Measurements from ENCODE around the gene SUPT5H. TPM values are rescaled to one million over a fixed set of nuclear protein-coding genes. Genes with fewer than 3 reads are reported as not detected.
A peak's percentile ranks its signal among the peaks of the same experiment; 100 is the strongest.

The SUPT5H gene
- total RNA-seq, 3 donors from 2014 or later = 74.3 to 115 (median 103) TPM

DNA sequence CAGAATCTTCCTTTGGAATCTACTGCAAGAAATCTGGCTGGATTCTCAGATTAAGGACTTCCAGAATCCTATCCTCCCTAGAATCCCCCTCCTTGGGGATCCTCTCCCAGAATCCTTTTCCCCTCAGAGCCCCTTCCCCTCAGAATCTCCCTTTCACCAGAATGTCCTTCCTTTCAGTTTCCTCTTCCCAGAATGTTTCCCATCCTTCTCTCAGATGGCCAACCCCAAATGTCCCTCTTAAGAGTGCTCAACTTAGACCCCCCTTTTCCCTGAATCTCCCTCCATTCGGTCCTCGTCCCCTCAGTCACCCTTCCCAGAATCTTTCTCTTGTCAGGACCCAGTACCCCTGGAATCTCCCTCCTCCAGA, 9.0 kb upstream of the SUPT5H start:
- H3K9me3 ChIP-seq = no peaks in the 10 kb centered on the region

DNA sequence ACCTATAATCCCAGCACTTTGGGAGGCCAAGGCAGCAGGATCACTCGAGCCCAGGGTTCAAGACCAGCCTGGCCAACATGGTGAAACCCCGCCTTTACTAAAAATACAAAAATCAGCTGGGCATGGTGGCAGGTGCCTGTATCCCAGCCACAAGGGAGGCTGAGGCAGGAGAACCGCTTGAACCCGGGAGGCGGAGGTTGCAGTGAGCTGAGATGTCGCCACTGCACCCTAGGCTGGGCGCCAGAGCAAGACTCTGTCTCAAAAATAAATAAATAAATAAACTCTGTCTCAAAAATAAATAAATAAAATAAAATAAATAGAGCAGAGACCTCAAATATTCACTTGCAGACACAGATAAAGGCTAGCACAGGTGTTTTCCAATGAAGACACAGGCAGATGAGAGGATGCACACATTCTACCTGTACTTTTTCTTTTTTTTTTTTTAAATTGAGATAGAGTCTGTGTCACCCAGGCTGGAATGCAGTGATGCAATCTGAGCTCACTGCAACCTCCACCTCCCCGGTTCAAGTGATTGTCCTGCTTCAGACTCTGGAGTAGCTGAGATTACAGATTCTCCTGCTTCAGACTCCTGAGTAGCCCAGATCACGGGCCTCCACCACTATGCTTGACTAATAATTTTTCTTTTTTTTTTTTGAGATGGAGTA, 7.0 kb upstream of the SUPT5H start:
- Histone ChIP-seq H3K9me3 (no peaks in the 10 kb centered on the region), H3K36me3 (no peaks in the 10 kb centered on the region), H3K27me3 (no peaks in the 10 kb centered on the region), H3K4me3 (no peak overlapping the region), H3K4me1 (peaks cover 4 to 19% of the 10 kb centered on the region in 2 donors), H3K27ac (no peak overlapping the region)
- DNase-seq (ENCODE audit: low spot score in 2 of 2) = no peak
- no peak for TF ChIP-seq POLR2A (IDR thresholded peaks at IDR 0.05)
- TF ChIP-seq, protein P1, sequence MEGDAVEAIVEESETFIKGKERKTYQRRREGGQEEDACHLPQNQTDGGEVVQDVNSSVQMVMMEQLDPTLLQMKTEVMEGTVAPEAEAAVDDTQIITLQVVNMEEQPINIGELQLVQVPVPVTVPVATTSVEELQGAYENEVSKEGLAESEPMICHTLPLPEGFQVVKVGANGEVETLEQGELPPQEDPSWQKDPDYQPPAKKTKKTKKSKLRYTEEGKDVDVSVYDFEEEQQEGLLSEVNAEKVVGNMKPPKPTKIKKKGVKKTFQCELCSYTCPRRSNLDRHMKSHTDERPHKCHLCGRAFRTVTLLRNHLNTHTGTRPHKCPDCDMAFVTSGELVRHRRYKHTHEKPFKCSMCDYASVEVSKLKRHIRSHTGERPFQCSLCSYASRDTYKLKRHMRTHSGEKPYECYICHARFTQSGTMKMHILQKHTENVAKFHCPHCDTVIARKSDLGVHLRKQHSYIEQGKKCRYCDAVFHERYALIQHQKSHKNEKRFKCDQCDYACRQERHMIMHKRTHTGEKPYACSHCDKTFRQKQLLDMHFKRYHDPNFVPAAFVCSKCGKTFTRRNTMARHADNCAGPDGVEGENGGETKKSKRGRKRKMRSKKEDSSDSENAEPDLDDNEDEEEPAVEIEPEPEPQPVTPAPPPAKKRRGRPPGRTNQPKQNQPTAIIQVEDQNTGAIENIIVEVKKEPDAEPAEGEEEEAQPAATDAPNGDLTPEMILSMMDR (IDR thresholded peaks at IDR 0.05) = no peak
- no peak for TF ChIP-seq POLR2AphosphoS5 (IDR thresholded peaks at IDR 0.05)
- intact Hi-C loops (cut with DNase I; ENCODE audit: low total_unique reads) = no loop called here

More for the DNA sequence above, 9.0 kb upstream of the SUPT5H start:
- H3K27ac ChIP-seq = peak overlapping the region; percentile 87 to 92
- H3K36me3 ChIP-seq = peaks cover 7% of the 10 kb centered on the region
- TF ChIP-seq, protein P1 (IDR thresholded peaks at IDR 0.05) = no peak
- no peak for TF ChIP-seq POLR2AphosphoS5 (IDR thresholded peaks at IDR 0.05)
- TF ChIP-seq POLR2A (IDR thresholded peaks at IDR 0.05) = no peak
- no peak for DNase-seq (ENCODE audit: low spot score in 2 of 2)
- no peaks in the 10 kb centered on the region for H3K27me3 ChIP-seq
- peaks cover 4 to 19% of the 10 kb centered on the region in 2 donors for H3K4me1 ChIP-seq
- intact Hi-C loops (cut with DNase I; ENCODE audit: low total_unique reads) = no loop called here
- H3K4me3 ChIP-seq = peak overlapping the region; percentile 83 to 98 (median 91)

DNA sequence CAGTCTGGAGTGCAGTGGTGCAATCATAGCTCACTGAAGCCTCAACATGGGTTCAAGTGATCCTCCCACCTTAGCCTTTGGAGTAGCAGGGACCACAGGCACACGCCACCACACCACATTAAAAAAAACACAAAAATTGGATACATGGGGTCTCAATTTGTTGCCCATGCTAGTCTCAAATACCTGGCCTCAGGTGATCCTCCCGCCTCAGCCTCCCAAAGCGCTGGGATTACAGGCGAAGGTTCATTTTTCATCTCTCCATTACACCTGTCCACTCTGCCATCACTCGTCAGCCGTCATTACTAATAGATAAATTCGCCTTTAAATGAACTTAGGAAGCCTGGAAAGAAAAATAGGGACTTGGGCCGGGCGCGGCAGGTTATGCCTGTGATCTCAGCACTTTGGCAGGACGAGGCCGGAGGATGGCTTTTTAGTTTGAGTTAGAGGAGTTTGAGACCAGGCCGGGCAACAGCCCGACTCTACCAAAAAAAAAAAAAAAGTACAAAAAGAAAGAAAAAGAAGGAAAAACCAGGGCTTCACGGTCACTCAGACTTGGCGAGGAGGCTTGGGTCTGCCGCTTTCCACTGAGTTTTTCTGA, 685 bp upstream of the SUPT5H start:
- no peak for DNase-seq (ENCODE audit: low spot score in 2 of 2)
- intact Hi-C loops (cut with DNase I; ENCODE audit: low total_unique reads) = no loop called here
- peaks cover 10 to 22% of the 10 kb centered on the region in 2 donors for H3K4me1 ChIP-seq
- H3K9me3 ChIP-seq = no peaks in the 10 kb centered on the region
- H3K27ac ChIP-seq = peak overlapping the region; percentile 95 to 98
- no peaks in the 10 kb centered on the region for H3K27me3 ChIP-seq
- no peaks in the 10 kb centered on the region for H3K36me3 ChIP-seq
- TF ChIP-seq POLR2AphosphoS5 (IDR thresholded peaks at IDR 0.05) = no peak
- TF ChIP-seq, protein P1 (IDR thresholded peaks at IDR 0.05) = no peak
- no peak for TF ChIP-seq POLR2A (IDR thresholded peaks at IDR 0.05)
- peak overlapping the region; percentile 84 to 98 (median 88) for H3K4me3 ChIP-seq

DNA sequence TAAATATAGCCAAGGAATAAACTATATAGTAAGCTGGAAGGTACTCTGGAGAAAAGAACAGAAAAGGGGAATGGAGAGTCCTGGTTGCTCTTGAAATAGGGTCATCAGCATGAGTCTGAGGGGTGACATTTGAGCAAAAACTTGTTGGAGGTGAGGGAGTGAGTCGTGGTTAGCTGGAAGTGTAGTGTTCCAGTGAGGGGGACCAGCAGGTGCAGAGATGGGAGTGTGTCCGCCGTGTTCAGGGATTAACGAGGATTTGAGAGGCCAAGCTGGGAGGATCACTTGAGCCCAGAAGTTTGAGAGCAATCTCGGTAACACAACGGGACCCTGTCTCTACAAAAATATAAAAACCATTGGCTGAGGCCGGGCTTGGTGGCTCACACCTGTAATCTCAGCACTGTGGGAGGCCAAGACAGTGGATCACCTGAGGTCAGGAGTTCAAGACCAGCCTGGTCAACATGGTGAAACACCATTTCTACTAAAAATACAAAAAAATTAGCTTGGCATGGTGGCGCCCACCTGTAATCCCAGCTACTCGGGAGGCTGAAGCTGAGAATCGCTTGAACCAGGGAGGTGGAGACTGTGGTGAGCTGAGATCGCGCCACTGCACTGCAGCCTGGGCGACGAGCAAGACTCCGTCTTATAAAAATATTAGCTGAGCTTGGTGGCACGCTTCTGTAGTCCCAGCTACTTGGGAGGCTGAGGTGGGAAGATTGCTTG, 1.1 kb downstream of the SUPT5H start:
- no peak for DNase-seq (ENCODE audit: low spot score in 2 of 2)

More for the DNA sequence above, 1.1 kb downstream of the SUPT5H start:
- Histone ChIP-seq H3K4me1 (peaks cover 10 to 22% of the 10 kb centered on the region in 2 donors), H3K27me3 (no peaks in the 10 kb centered on the region), H3K4me3 (peak overlapping the region; percentile 84 to 98 (median 88)), H3K27ac (peak overlapping the region in 1 of 2 donors; percentile 95), H3K36me3 (no peaks in the 10 kb centered on the region), H3K9me3 (no peaks in the 10 kb centered on the region)
- intact Hi-C loops (cut with DNase I; ENCODE audit: low total_unique reads) = no loop called here
- TF ChIP-seq POLR2AphosphoS5 (IDR thresholded peaks at IDR 0.05) (no peak), POLR2A (IDR thresholded peaks at IDR 0.05) (no peak)
- TF ChIP-seq, protein P1 (IDR thresholded peaks at IDR 0.05) = no peak

All from breast epithelium (tissue), 4 donors.